SK-N-MC (cell line): ENCODE measurements around the gene CXXC5.

Experiments
- EZH2 ChIP-seq: fragments of 200-600 bp; sonication (generic); IDR thresholded peaks from one replicate; pipeline ENCODE4 v1.6.1; 2017; ENCODE audit warnings: antibody characterized with exemption
- POLR2AphosphoS5 ChIP-seq: IDR thresholded peaks from 2 replicates; pipeline ENCODE4 v1.6.1; 2012; ENCODE audit warnings: mild to moderate bottlenecking, low read depth, low read length, borderline replicate concordance

GRCh38 chr5:139663207-139664085 is 15.3 kb downstream of the CXXC5 start:
- TF ChIP-seq POLR2AphosphoS5 = no peak
- no peak for TF ChIP-seq EZH2
